ENCODE measurements around the gene ELSPBP1.

GRCh38 chr19:48006762-48007161 is 12.3 kb downstream of the ELSPBP1 start:
- TF ChIP-seq, protein P1, sequence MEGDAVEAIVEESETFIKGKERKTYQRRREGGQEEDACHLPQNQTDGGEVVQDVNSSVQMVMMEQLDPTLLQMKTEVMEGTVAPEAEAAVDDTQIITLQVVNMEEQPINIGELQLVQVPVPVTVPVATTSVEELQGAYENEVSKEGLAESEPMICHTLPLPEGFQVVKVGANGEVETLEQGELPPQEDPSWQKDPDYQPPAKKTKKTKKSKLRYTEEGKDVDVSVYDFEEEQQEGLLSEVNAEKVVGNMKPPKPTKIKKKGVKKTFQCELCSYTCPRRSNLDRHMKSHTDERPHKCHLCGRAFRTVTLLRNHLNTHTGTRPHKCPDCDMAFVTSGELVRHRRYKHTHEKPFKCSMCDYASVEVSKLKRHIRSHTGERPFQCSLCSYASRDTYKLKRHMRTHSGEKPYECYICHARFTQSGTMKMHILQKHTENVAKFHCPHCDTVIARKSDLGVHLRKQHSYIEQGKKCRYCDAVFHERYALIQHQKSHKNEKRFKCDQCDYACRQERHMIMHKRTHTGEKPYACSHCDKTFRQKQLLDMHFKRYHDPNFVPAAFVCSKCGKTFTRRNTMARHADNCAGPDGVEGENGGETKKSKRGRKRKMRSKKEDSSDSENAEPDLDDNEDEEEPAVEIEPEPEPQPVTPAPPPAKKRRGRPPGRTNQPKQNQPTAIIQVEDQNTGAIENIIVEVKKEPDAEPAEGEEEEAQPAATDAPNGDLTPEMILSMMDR (IDR thresholded peaks at IDR 0.05): no peak
- no peak for TF ChIP-seq POLR2A (IDR thresholded peaks at IDR 0.05)
